ENCODE measurements around the gene ATRNL1.

DNA sequence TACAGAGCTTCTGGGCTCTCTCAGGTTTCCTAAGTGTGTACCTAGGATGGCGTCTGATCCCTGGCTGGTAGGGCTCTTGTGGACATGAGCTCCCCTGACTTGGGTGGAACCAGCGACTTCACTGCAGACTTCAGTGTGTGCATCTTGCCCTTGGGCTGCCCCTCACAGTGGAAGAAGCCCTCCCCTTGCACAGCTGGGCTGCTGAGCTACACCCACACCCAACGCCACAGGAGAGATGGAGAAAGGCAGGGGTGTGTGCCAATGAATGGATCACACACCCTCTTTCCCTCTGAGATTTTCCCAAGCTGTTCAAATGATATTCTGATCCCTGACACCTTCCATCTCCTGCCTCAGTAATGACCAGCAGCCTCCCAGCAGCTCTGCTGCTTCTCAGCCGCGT, 883.2 kb downstream of the ATRNL1 start:
- TF ChIP-seq SMC3 (IDR thresholded peaks at IDR 0.05) (no peak), NFE2L2 (conservative IDR thresholded peaks at IDR 0.05; ENCODE audit: low read length) (no peak), EP300 (IDR thresholded peaks at IDR 0.05) (no peak), MAFK (IDR thresholded peaks at IDR 0.05; ENCODE audit: partially characterized antibody) (no peak), NPAS2 (CRISPR knock-in tag; IDR thresholded peaks at IDR 0.05; ENCODE audit: borderline replicate concordance) (no peak), MAZ (IDR thresholded peaks at IDR 0.05; ENCODE audit: borderline replicate concordance, low read depth, low read length) (no peak), TP53 (CRISPR knock-in tag; IDR thresholded peaks at IDR 0.05) (no peak)
- TF ChIP-seq, protein P1, sequence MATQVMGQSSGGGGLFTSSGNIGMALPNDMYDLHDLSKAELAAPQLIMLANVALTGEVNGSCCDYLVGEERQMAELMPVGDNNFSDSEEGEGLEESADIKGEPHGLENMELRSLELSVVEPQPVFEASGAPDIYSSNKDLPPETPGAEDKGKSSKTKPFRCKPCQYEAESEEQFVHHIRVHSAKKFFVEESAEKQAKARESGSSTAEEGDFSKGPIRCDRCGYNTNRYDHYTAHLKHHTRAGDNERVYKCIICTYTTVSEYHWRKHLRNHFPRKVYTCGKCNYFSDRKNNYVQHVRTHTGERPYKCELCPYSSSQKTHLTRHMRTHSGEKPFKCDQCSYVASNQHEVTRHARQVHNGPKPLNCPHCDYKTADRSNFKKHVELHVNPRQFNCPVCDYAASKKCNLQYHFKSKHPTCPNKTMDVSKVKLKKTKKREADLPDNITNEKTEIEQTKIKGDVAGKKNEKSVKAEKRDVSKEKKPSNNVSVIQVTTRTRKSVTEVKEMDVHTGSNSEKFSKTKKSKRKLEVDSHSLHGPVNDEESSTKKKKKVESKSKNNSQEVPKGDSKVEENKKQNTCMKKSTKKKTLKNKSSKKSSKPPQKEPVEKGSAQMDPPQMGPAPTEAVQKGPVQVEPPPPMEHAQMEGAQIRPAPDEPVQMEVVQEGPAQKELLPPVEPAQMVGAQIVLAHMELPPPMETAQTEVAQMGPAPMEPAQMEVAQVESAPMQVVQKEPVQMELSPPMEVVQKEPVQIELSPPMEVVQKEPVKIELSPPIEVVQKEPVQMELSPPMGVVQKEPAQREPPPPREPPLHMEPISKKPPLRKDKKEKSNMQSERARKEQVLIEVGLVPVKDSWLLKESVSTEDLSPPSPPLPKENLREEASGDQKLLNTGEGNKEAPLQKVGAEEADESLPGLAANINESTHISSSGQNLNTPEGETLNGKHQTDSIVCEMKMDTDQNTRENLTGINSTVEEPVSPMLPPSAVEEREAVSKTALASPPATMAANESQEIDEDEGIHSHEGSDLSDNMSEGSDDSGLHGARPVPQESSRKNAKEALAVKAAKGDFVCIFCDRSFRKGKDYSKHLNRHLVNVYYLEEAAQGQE (IDR thresholded peaks at IDR 0.05), result no peak
- TF ChIP-seq, protein P2, sequence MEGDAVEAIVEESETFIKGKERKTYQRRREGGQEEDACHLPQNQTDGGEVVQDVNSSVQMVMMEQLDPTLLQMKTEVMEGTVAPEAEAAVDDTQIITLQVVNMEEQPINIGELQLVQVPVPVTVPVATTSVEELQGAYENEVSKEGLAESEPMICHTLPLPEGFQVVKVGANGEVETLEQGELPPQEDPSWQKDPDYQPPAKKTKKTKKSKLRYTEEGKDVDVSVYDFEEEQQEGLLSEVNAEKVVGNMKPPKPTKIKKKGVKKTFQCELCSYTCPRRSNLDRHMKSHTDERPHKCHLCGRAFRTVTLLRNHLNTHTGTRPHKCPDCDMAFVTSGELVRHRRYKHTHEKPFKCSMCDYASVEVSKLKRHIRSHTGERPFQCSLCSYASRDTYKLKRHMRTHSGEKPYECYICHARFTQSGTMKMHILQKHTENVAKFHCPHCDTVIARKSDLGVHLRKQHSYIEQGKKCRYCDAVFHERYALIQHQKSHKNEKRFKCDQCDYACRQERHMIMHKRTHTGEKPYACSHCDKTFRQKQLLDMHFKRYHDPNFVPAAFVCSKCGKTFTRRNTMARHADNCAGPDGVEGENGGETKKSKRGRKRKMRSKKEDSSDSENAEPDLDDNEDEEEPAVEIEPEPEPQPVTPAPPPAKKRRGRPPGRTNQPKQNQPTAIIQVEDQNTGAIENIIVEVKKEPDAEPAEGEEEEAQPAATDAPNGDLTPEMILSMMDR (IDR thresholded peaks at IDR 0.05), result no peak
- TF ChIP-seq, protein P3, sequence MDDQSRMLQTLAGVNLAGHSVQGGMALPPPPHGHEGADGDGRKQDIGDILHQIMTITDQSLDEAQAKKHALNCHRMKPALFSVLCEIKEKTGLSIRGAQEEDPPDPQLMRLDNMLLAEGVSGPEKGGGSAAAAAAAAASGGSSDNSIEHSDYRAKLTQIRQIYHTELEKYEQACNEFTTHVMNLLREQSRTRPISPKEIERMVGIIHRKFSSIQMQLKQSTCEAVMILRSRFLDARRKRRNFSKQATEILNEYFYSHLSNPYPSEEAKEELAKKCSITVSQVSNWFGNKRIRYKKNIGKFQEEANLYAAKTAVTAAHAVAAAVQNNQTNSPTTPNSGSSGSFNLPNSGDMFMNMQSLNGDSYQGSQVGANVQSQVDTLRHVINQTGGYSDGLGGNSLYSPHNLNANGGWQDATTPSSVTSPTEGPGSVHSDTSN (IDR thresholded peaks at IDR 0.05), result no peak
- TF ChIP-seq, protein P4, sequence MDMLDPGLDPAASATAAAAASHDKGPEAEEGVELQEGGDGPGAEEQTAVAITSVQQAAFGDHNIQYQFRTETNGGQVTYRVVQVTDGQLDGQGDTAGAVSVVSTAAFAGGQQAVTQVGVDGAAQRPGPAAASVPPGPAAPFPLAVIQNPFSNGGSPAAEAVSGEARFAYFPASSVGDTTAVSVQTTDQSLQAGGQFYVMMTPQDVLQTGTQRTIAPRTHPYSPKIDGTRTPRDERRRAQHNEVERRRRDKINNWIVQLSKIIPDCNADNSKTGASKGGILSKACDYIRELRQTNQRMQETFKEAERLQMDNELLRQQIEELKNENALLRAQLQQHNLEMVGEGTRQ (IDR thresholded peaks at IDR 0.05), result no peak

Measured in A549 (cell line).